ENCODE results near the gene APPL1. TPM values are rescaled to one million over a fixed set of nuclear protein-coding genes. Genes with fewer than 3 reads are reported as not detected.
"Not testable (repeated sequence)": the region's sequence is repeated elsewhere in the genome, so short reads cannot be mapped to it uniquely, and the experiment has no call there.

APPL1 gene
- polyA plus RNA-seq, 4 donors = 43.7 to 58.0 (median 48.6) TPM

GRCh38 chr3:57261119-57261518, 33.6 kb downstream of the APPL1 start:
- no peak for DNase-seq (ENCODE audit: low read depth in 4 of 4, low spot score in 3 of 4)

GRCh38 chr3:57261929-57262328, 34.4 kb downstream of the APPL1 start:
- no peak for DNase-seq (ENCODE audit: low read depth in 4 of 4, low spot score in 3 of 4)

GRCh38 chr3:57268416-57268815, 40.9 kb downstream of the APPL1 start:
- DNase-seq (ENCODE audit: low read depth in 4 of 4, low spot score in 3 of 4) = no peak

GRCh38 chr3:57274845-57275244, 47.3 kb downstream of the APPL1 start:
- DNase-seq (ENCODE audit: low read depth in 4 of 4, low spot score in 3 of 4) = no peak

GRCh38 chr3:57275393-57275792, 47.9 kb downstream of the APPL1 start:
- no peak for DNase-seq (ENCODE audit: low read depth in 4 of 4, low spot score in 3 of 4)

GRCh38 chr3:57278237-57278636, 50.7 kb downstream of the APPL1 start:
- DNase-seq (ENCODE audit: low read depth in 4 of 4, low spot score in 3 of 4) = no peak

- DNase-seq (ENCODE audit: low read depth in 4 of 4, low spot score in 3 of 4) = no peak
Observed at GRCh38 chr3:57279685-57280084, 52.2 kb downstream of the APPL1 start.

GRCh38 chr3:57281715-57282114, 54.2 kb downstream of the APPL1 start:
- DNase-seq (ENCODE audit: low read depth in 4 of 4, low spot score in 3 of 4) = no peak

- no peak for DNase-seq (ENCODE audit: low read depth in 4 of 4, low spot score in 3 of 4)
Observed at GRCh38 chr3:57283334-57283733, 55.8 kb downstream of the APPL1 start.

GRCh38 chr3:57287205-57287604, 59.7 kb downstream of the APPL1 start:
- DNase-seq (ENCODE audit: low read depth in 4 of 4, low spot score in 3 of 4) = no peak

- no peak for DNase-seq (ENCODE audit: low read depth in 4 of 4, low spot score in 3 of 4)
Observed at GRCh38 chr3:57288403-57288802, 60.9 kb downstream of the APPL1 start.

GRCh38 chr3:57292159-57292896, 64.8 kb downstream of the APPL1 start, which contains the start of gene ASB14:
TSS of gene ASB14 (minus strand) at chr3:57292685. CDS start at chr3:57292033, 652 bp downstream.
- DNase-seq (ENCODE audit: low read depth in 4 of 4, low spot score in 3 of 4) = no peak

- no peak for DNase-seq (ENCODE audit: low read depth in 4 of 4, low spot score in 3 of 4)
Observed at GRCh38 chr3:57292897-57293526, 65.5 kb downstream of the APPL1 start.

GRCh38 chr3:57298041-57298440, 70.5 kb downstream of the APPL1 start:
- DNase-seq (ENCODE audit: low read depth in 4 of 4, low spot score in 3 of 4) = no peak

GRCh38 chr3:57303520-57303919, 76.0 kb downstream of the APPL1 start:
- DNase-seq (ENCODE audit: low read depth in 4 of 4, low spot score in 3 of 4) = not testable (repeated sequence)

- DNase-seq (ENCODE audit: low read depth in 4 of 4, low spot score in 3 of 4) = no peak
Observed at GRCh38 chr3:57309769-57310360, 82.3 kb downstream of the APPL1 start.

- no peak for DNase-seq (ENCODE audit: low read depth in 4 of 4, low spot score in 3 of 4)
Observed at GRCh38 chr3:57314204-57314603, 86.7 kb downstream of the APPL1 start.

Other genes starting within 250 kb of the APPL1 start
- under 1 TPM in 2 of 4 donors, not detected in 2; 0.09 to 0.15 TPM for gene SPATA12, start 167.1 kb upstream of the APPL1 start, polyA plus RNA-seq (ENCODE audit: insufficient read length in 4 of 4)
- gene IL17RD, start 62.4 kb upstream of the APPL1 start, polyA plus RNA-seq (ENCODE audit: insufficient read length in 4 of 4) = 10 to 100 TPM; 47.5 to 86.5 (median 56.1) TPM
- gene HESX1, start 27.8 kb upstream of the APPL1 start, polyA plus RNA-seq (ENCODE audit: insufficient read length in 4 of 4) = 1 to 10 TPM; 2.8 to 4.8 (median 3.5) TPM
- gene ASB14, start 65.0 kb downstream of the APPL1 start, polyA plus RNA-seq (ENCODE audit: insufficient read length in 4 of 4) = 1 to 10 TPM in 1 of 4 donors, under 1 TPM in 3; 0.49 to 1.2 (median 0.73) TPM

All from left renal pelvis (tissue), 4 donors.